HEK293T (cell line): ENCODE measurements around the gene SERGEF.

Source experiments
- CTCF ChIA-PET: fragments of 350-600 bp; formaldehyde crosslinking; extraction: SDS; loops from one replicate; lab custom pipeline; 2021; ENCODE audit warnings: antibody characterized with exemption, inconsistent platforms; lab: Yijun Ruan, JAX
- POLR2A ChIA-PET: fragments of 350-600 bp; formaldehyde crosslinking; extraction: SDS; loops from one replicate; lab custom pipeline; 2020; ENCODE audit warnings: antibody characterized with exemption, inconsistent platforms; lab: Yijun Ruan, JAX
- DNase-seq: peaks from one replicate; pipeline ENCODE4 v3.0.0; 2012; ENCODE audit warnings: mixed read lengths; ENCODE audit errors: extremely low spot score
- ARNT ChIP-seq: fragments of 450-650 bp; IDR thresholded peaks from 2 replicates; pipeline ENCODE4 v1.6.1; 2017; ENCODE audit warnings: mild to moderate bottlenecking
- BHLHE40 ChIP-seq: fragments of 450-650 bp; IDR thresholded peaks from 2 replicates; pipeline ENCODE4 v1.6.1; 2016; ENCODE audit warnings: mild to moderate bottlenecking, moderate library complexity, borderline replicate concordance
- CTBP1 ChIP-seq: fragments of 450-650 bp; IDR thresholded peaks from 2 replicates; pipeline ENCODE4 v1.6.1; 2016; ENCODE audit warnings: borderline replicate concordance
- ELF4 ChIP-seq: fragments of 450-650 bp; IDR thresholded peaks from 2 replicates; pipeline ENCODE4 v1.6.1; 2017; ENCODE audit warnings: antibody characterized with exemption
- FOXA1 ChIP-seq: fragments of 450-650 bp; IDR thresholded peaks from 2 replicates; pipeline ENCODE4 v1.6.1; 2016; ENCODE audit warnings: mild to moderate bottlenecking
- FOXK2 ChIP-seq: fragments of 450-650 bp; IDR thresholded peaks from 2 replicates; pipeline ENCODE4 v1.6.1; 2016; ENCODE audit warnings: mild to moderate bottlenecking
- FOXM1 ChIP-seq: fragments of 450-650 bp; IDR thresholded peaks from 2 replicates; pipeline ENCODE4 v1.6.1; 2017; ENCODE audit warnings: mild to moderate bottlenecking, borderline replicate concordance
- HDGF ChIP-seq: fragments of 450-650 bp; IDR thresholded peaks from 2 replicates; pipeline ENCODE4 v1.6.1; 2017; ENCODE audit warnings: antibody characterized with exemption, borderline replicate concordance
- L3MBTL2 ChIP-seq: fragments of 450-650 bp; conservative IDR thresholded peaks from 2 replicates; pipeline ENCODE4 v1.6.1; 2016; ENCODE audit warnings: mild to moderate bottlenecking
- LEF1 ChIP-seq: fragments of 450-650 bp; IDR thresholded peaks from 2 replicates; pipeline ENCODE4 v1.6.1; 2017; ENCODE audit warnings: mild to moderate bottlenecking, borderline replicate concordance
- NFRKB ChIP-seq: fragments of 450-650 bp; IDR thresholded peaks from 2 replicates; pipeline ENCODE4 v1.6.1; 2016; ENCODE audit warnings: mild to moderate bottlenecking, moderate library complexity
- SP1 ChIP-seq: fragments of 450-650 bp; IDR thresholded peaks from 2 replicates; pipeline ENCODE4 v1.6.1; 2017
- SUZ12 ChIP-seq: fragments of 450-650 bp; IDR thresholded peaks from 2 replicates; pipeline ENCODE4 v1.6.1; 2016; ENCODE audit warnings: mild to moderate bottlenecking
- TARDBP ChIP-seq: fragments of 450-650 bp; IDR thresholded peaks from 2 replicates; pipeline ENCODE4 v1.6.1; 2016
- ZNF384 ChIP-seq: fragments of 450-650 bp; IDR thresholded peaks from 2 replicates; pipeline ENCODE4 v1.6.1; 2016
- TF ChIP-seq, protein P1 (sequence below): fragments of 450-650 bp; IDR thresholded peaks from 2 replicates; pipeline ENCODE4 v1.6.1; 2016

The SERGEF gene

DNA sequence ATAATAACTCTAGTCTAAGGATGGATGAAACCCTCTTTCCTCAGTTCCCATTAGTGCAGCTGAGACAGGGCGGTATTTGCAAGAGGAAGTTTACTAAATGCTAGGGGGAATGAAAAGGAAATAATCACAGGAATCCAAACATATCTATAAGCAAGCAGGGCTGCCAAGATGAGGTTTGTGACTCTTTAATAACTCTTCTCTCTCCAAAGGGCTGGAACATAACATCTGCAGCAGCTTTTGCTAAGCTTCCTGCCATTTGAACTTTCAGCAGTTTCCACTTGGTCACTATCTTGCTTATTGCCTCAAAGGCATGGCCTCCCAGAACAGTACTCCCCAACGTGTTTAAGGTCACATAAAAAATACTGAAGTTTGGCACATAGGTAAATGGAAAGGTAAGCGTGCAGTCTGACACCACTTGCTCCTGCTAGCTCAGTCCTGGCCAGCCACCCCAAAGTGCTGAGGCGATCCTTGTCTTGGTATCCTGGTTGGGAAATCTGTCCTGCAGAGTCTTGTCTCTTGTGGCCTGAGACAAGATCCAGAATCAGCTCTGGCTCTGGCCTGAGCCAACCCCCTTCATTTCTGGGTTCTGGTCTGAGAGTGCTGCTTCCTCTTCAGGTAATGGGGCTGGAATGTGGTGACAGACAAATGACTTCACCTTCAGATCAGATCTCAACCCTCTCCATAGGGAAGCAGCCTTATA is 196.5 kb downstream of the SERGEF start:
- CTCF ChIA-PET = no interaction called here
- POLR2A ChIA-PET = no interaction called here
- no peak for TF ChIP-seq FOXA1
- no peak for TF ChIP-seq CTBP1
- TF ChIP-seq ARNT = no peak
- no peak for TF ChIP-seq LEF1
- no peak for TF ChIP-seq SUZ12
- TF ChIP-seq HDGF = no peak
- TF ChIP-seq ZNF384 = no peak
- TF ChIP-seq L3MBTL2 = no peak
- TF ChIP-seq ELF4 = no peak
- no peak for TF ChIP-seq FOXK2
- no peak for TF ChIP-seq NFRKB
- no peak for TF ChIP-seq TARDBP
- TF ChIP-seq FOXM1 = no peak
- TF ChIP-seq, protein P1, sequence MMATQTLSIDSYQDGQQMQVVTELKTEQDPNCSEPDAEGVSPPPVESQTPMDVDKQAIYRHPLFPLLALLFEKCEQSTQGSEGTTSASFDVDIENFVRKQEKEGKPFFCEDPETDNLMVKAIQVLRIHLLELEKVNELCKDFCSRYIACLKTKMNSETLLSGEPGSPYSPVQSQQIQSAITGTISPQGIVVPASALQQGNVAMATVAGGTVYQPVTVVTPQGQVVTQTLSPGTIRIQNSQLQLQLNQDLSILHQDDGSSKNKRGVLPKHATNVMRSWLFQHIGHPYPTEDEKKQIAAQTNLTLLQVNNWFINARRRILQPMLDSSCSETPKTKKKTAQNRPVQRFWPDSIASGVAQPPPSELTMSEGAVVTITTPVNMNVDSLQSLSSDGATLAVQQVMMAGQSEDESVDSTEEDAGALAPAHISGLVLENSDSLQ = no peak
- TF ChIP-seq BHLHE40 = no peak
- no peak for TF ChIP-seq SP1
- no peak for DNase-seq

- TF ChIP-seq, protein P1 = no peak
- no peak for DNase-seq
- CTCF ChIA-PET = no interaction called here
- POLR2A ChIA-PET = no interaction called here
Observed at GRCh38 chr11:17814546-17814945, 198.3 kb downstream of the SERGEF start.

DNA sequence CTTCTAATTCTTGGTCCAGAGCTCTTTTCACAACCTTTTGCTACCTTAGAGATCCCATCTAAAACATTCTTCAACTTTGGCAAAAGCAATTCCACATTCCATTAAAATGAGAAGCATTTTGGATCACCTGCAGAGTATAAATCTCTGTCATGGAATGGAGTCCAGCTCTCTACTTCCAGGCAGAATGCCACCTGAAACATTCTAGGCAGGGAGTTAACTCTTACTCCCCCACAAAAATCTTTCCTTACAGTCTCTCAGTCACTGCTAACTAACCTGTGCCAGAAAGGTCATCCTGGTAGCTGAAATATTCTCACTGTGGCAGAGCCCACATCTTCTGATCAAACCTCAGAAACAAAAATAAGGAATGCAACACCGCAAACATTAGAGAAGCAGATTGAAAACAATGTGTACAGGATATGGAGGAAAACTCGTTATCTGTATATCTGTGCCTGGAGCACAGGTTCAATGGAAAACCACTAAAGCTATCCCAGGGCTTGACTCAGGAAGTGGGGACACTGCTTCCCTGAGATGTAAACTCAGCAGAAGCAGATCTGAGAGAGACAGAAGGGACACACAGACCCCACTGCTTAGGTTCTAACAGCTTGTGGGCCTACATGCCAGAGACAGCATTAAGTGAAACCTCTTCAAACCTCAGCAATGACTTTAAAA is 199.3 kb downstream of the SERGEF start:
- no peak for TF ChIP-seq FOXA1
- TF ChIP-seq ARNT = no peak
- TF ChIP-seq SP1 = no peak
- TF ChIP-seq L3MBTL2 = no peak
- TF ChIP-seq HDGF = no peak
- TF ChIP-seq ELF4 = no peak
- TF ChIP-seq LEF1 = no peak
- TF ChIP-seq FOXM1 = no peak
- TF ChIP-seq ZNF384 = no peak
- no peak for TF ChIP-seq CTBP1
- no peak for TF ChIP-seq BHLHE40
- no peak for TF ChIP-seq TARDBP
- TF ChIP-seq SUZ12 = no peak
- TF ChIP-seq, protein P1 = no peak
- no peak for TF ChIP-seq NFRKB
- TF ChIP-seq FOXK2 = no peak
- ChIA-PET POLR2A (no interaction called here), CTCF (no interaction called here)
- no peak for DNase-seq

- TF ChIP-seq TARDBP (no peak), LEF1 (no peak), FOXK2 (no peak), ELF4 (no peak), BHLHE40 (no peak), SUZ12 (no peak), FOXA1 (no peak), ARNT (no peak), FOXM1 (no peak), NFRKB (no peak)
- ChIA-PET POLR2A (no interaction called here), CTCF (interaction anchor here (1.2 kb wide), 1 partner anchor 11 kb away, joined by 3 read pairs; no protein-coding TSS in a partner anchor)
- no peak for DNase-seq
Observed at GRCh38 chr11:17812865-17813187, 200.0 kb downstream of the SERGEF start.

DNA sequence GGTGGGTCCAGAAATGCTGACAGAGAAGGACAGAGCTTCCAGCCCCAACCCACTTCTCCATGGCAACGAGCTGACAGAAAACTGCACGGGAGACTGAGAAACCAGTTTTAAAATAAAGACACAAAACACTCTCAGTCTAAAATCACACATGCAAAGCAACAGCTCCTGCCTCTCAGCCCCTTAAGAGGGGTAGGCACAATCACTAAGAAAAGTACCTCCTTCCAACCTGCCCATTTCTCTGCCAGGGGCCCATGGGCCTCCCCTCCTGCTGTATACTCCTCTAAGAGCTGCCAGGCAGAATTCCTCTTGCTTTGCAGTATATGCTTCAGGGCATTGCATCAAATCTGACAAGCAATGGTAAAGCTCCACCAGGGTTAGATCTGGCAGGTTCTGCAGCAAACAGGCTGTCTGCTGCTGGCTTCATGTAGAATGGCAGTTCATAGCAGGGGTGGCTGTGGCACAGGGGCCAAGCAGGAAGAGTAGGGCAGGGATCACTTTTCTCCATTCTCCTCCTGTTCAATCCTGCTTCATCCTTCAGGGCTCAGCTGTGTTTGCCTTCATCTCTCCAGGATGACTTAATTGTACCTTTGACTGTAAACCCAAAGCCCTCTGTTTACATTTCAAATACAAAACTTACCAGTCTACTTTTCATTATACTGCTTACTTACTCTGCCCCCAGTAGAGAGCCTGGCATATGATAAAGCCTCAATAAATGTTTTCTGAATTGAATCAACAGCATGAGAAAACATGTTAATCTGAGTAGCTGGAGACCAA is 200.6 kb downstream of the SERGEF start:
- ChIA-PET POLR2A (no interaction called here), CTCF (interaction anchor here (1.2 kb wide), 1 partner anchor 10 kb away, joined by 3 read pairs; no protein-coding TSS in a partner anchor)
- TF ChIP-seq LEF1 = no peak
- TF ChIP-seq HDGF = no peak
- no peak for TF ChIP-seq TARDBP
- no peak for TF ChIP-seq L3MBTL2
- TF ChIP-seq, protein P1 = no peak
- TF ChIP-seq FOXA1 = no peak
- TF ChIP-seq SUZ12 = no peak
- no peak for TF ChIP-seq CTBP1
- no peak for TF ChIP-seq FOXM1
- no peak for TF ChIP-seq ARNT
- no peak for TF ChIP-seq SP1
- TF ChIP-seq ELF4 = no peak
- no peak for TF ChIP-seq BHLHE40
- no peak for TF ChIP-seq NFRKB
- TF ChIP-seq FOXK2 = no peak
- no peak for DNase-seq
